ENCODE results near the gene COL6A1. TPM values are rescaled to one million over a fixed set of nuclear protein-coding genes. Genes with fewer than 3 reads are reported as not detected.

The COL6A1 gene
- total RNA-seq, 4 donors from 2014 or later = 25.0 to 242 (median 54.9) TPM

GRCh38 chr21:45994759-45995685 lies 13.5 kb downstream of the COL6A1 start:
- peaks cover 0 to 49% (median 0%) of the 10 kb centered on the region in 3 donors for H3K36me3 ChIP-seq
- DNase-seq = no peak
- 67 to 78% methylated on average over 9 to 15 of the region's 33 CpGs for WGBS, 2 donors

GRCh38 chr21:45995686-45996179 lies 14.2 kb downstream of the COL6A1 start:
- intact Hi-C loops (cut with DNase I) = no loop called here
- DNase-seq = no peak
- peak overlapping the region in 3 of 4 donors; percentile 55 to 79 (median 73) for H3K27ac ChIP-seq
- H3K9me3 ChIP-seq = no peaks in the 10 kb centered on the region
- TF ChIP-seq CTCF (IDR thresholded peaks at IDR 0.05) (no peak), POLR2A (IDR thresholded peaks at IDR 0.05) (no peak)
- H3K27me3 ChIP-seq = no peaks in the 10 kb centered on the region
- H3K36me3 ChIP-seq = peaks cover 0 to 41% (median 0%) of the 10 kb centered on the region in 3 donors
- 20% methylated on average over 1 of the region's 6 CpGs; no CpG with 5 or more reads in 1 of the 2 donors for WGBS, 2 donors
- no peak overlapping the region for H3K4me3 ChIP-seq
- peaks cover 0 to 37% (median 10%) of the 10 kb centered on the region in 3 donors for H3K4me1 ChIP-seq

More at GRCh38 chr21:45994759-45995685, 13.5 kb downstream of the COL6A1 start:
- intact Hi-C loops (cut with DNase I) = no loop called here
- H3K9me3 ChIP-seq = no peaks in the 10 kb centered on the region
- no peaks in the 10 kb centered on the region for H3K27me3 ChIP-seq
- peaks cover 0 to 37% (median 10%) of the 10 kb centered on the region in 3 donors for H3K4me1 ChIP-seq
- H3K27ac ChIP-seq = peak overlapping the region in 3 of 4 donors; percentile 55 to 79 (median 73)
- TF ChIP-seq POLR2A (IDR thresholded peaks at IDR 0.05) = no peak
- TF ChIP-seq CTCF (IDR thresholded peaks at IDR 0.05) = no peak
- H3K4me3 ChIP-seq = no peak overlapping the region

- Histone ChIP-seq H3K36me3 (peaks cover 0 to 43% (median 0%) of the 10 kb centered on the region in 3 donors), H3K4me1 (peaks cover 0 to 36% (median 10%) of the 10 kb centered on the region in 3 donors), H3K4me3 (no peak overlapping the region), H3K9me3 (no peaks in the 10 kb centered on the region), H3K27ac (peak overlapping the region; percentile 33 to 55 (median 42)), H3K27me3 (no peaks in the 10 kb centered on the region)
- intact Hi-C loops (cut with DNase I) = no loop called here
- no peak for DNase-seq
- no peak for TF ChIP-seq CTCF (IDR thresholded peaks at IDR 0.05)
- WGBS, 2 donors = 85 to 87% methylated on average over 8 to 14 of the region's 27 CpGs
These were observed 15.0 kb downstream of the COL6A1 start for GRCh38 chr21:45996311-45997204.

- no peak for DNase-seq
- TF ChIP-seq POLR2A (IDR thresholded peaks at IDR 0.05) (no peak), CTCF (IDR thresholded peaks at IDR 0.05) (no peak)
- Histone ChIP-seq H3K36me3 (peaks cover 0 to 49% (median 0%) of the 10 kb centered on the region in 3 donors), H3K27ac (peak overlapping the region in 2 of 4 donors; percentile 34 to 50), H3K4me1 (peaks cover 0 to 30% (median 10%) of the 10 kb centered on the region in 3 donors), H3K9me3 (no peaks in the 10 kb centered on the region), H3K4me3 (no peak overlapping the region), H3K27me3 (no peaks in the 10 kb centered on the region)
- WGBS, 2 donors = no CpG with 5 or more reads among the region's 9 CpGs
- intact Hi-C loops (cut with DNase I) = no loop called here
These were observed 15.6 kb downstream of the COL6A1 start for GRCh38 chr21:45997205-45997494.
